ENCODE measurements around the gene CAPN2.
"Not testable (repeated sequence)": the region's sequence is repeated elsewhere in the genome, so short reads cannot be mapped to it uniquely, and the experiment has no call there.

The CAPN2 gene

DNA sequence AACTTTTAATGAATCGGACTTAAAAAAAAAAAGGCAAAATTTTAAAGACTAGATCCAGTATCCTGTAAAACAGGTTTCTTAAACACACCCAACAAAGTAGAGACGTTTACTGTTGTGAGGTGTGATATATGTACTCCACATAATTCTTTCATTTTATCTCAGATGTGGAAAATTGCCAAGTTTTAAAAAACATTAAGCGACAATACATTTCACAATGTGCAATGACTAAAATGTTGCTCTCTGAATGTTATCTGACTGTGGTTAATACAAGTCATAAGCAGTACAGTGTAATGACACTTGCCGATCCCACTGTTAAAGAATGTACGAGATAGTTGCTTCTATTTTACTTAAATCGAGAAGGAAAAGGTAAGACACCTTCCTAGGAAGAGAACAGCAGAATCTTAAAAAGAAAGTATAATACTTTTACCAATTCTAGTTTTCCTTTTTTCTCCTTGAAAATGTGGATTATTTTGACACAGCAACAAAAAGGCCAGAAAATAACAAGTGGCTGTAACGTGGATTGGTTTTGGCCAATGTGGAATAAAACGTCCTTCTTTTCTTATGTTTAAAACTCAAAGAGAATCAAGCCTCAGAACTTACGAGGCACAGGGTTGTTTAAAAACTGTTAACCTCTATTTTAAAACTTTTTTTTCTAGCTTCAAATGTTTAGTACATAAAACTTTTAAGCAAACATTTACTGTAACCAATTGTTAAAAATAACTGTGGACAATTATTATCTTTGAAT lies 82.0 kb downstream of the CAPN2 start:
- DNase-seq: no peak

DNA sequence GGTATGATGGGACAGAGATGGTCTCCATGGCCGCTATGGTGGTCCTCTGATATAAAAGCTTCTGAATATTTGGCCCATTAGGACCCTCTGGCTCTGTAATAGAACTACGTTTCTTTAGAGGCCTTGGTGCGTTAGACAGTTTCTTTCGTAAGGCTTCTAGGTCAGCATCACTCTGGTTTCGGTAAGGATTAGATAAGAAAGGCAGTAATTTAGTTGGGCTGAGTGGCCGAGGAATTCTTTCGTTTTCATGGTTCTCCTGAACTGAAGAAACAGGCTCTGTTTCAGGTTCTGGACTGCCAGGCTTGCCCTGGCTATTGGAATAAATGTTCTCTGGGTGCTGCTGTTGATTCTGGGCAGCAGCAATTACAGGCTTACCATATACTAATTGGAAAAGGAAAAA lies 83.9 kb downstream of the CAPN2 start:
- no peak for DNase-seq

DNA sequence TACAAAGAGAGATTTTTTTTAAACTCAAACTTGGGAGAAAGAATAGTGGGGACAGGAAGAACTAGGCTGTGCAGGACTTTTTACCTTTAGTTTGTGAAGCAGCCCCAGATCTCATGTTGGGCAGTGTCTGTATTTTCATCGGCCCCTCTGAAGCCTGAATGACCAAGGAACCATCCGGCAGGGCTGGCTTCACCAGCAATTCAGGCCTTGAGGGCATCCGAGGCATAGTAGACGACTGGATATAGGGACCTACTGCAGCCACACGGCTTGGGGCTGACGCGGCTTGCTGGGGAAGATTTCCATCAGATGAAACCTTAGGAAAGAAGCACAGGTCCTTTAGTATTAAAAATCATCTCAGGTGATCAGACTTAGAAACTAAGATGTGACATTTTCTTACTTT lies 89.7 kb downstream of the CAPN2 start:
- no peak for DNase-seq

DNA sequence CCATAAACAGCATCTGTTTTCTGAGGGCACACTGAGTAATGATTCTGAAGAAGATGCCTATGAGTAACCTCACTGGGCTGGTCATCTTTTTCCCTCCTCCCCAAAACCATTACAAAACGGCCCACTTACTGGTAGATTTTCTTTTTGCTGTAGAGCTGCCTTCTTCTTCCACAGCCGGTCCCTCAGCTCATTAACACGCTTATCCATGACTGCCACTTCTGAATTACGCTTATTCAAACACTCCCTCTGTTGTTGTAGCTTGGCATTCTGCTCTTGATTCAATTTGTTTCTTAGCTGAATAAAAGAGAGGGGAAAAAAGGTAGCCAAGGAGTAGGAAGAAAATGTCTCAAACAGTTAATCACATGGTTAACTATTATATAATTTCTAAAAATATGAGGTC lies 90.3 kb downstream of the CAPN2 start:
- DNase-seq: no peak

DNA sequence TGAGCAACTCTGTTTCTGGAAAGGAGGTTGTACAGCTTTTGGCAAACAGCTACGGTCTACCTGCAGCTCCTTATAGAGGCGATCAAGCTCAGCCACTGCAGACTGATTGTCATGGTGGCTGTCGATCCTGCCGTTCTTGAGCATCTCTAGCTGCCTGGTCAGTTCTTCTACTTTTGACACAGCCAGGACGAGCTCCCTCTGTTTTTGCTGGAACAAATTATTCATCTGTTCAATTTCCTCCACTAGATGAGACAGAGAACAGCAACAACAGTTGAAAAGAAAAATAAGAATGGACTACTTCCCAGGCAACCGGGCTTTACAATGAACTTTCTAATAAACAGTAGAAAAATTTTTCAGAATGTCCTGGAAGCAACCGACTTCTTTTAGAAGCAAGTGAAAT lies 90.9 kb downstream of the CAPN2 start:
- no peak for DNase-seq

DNA sequence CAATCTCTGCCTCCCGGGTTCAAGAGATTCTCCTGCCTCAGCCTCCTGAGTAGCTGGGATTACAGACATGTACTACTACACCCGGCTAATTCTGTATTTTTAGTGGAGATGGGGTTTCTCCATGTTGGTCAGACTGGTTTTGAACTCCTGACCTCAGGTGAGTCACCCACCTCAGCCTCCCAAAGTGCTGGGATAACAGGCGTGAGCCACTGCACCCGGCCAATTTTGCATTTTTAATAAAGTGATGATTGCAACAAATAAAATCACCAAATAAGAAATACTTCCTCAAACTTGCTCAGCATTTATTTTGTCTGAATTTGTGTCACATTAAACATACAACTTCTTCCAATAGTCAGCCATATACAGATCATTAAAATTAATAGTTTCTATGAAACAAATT lies 97.6 kb downstream of the CAPN2 start:
- not testable (repeated sequence) for DNase-seq

DNA sequence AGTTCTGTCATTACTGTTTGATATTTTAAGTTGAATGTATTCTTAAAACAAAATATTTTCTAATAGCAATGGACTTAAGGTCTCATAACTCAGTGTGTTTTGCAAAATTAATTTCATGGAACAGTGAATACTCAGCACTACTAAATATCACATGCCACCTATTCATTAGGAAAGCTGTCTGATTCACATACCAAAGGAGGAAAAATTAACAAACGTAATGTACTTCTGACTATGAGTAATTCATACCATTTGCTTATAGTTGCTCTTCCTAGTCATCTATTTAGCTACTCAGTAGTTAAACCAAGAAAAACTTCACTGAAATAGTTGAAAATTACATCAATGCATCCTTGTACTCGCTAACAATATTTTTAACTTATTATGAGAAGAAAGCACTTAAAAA lies 98.2 kb downstream of the CAPN2 start:
- no peak for DNase-seq

DNA sequence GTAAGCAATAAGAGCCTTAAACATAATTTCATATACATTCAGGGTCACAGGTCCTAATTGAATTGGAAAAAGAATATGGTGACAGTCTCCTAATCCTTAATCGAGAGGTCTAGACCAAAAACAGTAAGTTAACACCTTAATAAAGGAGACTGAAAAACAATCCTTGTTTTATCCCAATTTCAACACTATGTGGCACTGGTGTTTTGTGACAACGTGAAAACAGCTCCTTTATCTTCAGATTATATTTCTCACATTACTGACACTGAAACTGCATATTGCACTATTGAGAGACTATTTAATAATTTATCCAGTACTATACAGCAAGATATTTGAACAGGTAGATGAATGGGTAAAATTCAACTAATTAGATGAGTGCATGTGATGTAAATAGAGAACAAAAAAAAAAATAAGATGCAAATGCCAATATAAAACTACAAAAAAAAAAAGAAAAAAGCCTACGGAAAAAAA lies 99.3 kb downstream of the CAPN2 start:
- DNase-seq: no peak

DNA sequence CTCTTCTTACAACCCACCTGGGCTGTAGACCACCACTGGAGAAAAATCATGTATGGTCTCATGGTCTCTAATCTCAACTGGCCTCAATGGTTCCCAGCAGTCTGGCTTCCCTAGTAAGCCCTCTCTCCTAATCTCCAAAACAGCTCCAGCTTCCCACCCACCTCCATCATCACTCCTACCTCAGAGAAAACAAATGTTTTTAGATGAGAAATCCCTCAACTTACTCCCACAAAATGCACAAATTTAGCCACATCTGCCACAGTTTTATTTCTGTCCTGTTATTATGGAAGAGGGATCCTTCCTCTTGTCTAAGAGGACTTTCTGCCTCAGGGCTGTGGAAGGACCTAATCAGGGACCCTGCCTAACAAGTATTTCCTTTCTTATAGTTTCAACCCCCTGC lies 101.3 kb downstream of the CAPN2 start:
- no peak for DNase-seq

DNA sequence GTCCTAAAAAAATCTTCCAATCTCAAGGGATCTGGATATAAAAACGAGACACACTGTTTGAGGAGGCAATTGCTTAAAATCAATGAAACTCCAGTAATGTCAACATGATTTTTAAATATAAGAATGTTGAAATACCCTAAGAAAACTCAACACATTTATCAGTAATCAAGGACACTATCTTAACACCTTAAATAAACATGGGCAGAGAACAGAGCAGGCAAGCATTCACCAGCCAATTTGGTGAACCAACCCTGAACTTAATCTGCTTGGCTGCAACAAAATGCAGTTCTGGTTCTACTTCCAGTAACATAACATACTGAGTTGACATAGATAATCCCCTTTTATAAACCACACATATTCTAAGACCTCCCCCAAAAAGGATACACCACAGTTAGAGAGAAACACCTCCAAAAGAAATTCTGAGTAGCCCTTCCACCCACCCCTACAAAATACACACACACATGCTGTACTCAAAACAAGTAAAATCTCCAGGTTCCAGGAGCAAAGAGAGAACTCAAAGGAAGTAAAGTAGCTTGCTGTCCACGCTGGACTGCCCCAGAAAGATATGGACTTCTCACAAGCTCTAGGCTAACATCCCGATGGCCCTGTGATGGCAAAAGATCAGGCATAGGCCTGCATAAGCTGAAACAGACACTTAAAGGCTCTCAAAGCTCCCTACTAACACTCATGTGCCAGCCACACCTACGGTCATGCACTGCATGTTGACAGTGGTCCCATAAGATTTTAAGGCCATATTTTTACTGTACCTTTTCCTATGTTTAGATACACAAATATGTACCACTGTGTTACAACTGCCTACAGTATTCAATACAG lies 102.9 kb downstream of the CAPN2 start:
- DNase-seq: no peak

DNA sequence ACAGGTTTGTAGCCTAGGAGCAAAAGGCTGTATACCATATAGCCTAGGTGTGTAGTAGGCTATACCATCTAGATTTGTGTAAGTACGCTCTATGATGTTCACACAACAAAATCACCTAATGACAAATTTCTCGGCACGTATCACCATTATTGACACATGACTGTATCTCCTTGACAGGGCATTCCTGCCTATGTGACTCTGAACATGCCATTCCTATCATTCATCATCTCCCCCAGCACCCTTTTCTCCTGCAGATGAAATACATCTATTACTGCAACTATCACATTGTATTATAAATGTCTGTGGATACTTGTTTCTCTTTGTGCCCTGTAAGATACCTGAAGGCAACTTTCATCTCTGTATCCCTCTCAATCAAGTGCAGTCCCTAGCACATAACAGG lies 103.5 kb downstream of the CAPN2 start:
- no peak for DNase-seq

DNA sequence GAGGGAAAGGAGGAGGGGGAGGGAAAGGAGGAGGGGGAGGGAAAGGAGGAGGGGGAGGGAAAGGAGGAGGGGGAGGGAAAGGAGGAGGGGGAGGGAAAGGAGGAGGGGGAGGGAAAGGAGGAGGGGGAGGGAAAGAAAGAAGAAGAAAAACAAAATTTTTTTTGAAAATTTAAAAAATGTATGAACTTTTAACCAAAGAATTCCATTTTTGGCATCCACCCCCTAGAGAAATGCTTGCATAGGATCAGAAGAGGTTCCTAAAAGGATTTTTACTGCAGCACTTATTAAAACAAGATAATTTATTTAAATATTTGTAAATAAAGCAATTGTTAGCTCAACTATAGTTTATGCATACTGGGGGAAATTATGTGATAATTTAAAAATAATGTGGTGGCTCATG lies 104.9 kb downstream of the CAPN2 start:
- not testable (repeated sequence) for DNase-seq

DNA sequence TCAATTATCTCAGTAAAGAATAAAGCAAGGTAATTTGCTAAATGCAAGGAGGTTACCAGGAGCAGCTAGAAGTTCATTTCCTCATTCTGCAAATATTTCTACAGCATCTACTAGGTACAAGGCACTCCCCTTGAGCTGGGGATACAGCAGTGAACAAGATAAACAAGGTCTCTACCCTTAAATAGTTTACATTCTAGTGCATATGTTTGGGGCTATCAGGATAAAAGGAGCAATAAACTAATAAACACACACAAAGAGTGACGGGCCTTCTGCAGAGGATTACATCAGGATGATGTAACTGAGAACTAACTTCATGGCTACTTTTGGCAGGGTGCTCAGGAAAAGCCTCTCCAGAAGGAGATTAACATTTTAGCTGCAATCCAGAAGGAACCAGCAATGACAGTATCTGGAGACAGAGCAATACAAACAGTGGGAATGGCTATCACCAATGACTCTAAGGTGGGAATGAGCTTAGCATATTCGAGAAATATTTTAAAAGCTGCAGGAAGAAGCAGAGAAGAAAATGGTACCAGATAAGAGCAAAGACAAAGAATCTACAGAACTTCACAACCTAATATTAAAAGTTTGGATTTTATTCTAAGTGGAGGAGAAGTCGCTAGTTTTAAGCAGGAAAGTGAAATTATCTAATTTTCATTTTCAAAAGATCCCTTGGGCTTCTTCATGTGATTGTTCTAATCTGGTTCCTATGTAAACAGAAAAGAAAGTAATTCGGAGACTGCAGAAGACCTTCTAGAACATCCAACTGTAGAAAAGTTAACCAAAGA lies 107.6 kb downstream of the CAPN2 start:
- DNase-seq: no peak

DNA sequence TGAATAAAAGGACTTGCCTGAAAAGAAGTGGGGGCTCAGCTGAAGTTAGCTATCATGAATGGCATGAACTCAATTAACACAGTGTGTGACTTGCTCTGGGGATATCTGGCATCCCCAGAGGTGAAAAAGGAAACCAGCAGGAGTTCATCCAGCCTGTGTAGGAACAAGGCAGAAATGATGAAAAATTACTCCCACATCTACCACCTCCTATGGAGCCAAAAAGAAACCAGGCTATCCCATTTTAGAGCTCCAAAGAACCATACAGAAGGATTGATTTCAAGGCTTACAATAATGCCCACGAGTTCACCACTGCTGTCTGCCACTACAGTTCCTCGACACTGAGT lies 108.1 kb downstream of the CAPN2 start:
- DNase-seq: no peak

DNA sequence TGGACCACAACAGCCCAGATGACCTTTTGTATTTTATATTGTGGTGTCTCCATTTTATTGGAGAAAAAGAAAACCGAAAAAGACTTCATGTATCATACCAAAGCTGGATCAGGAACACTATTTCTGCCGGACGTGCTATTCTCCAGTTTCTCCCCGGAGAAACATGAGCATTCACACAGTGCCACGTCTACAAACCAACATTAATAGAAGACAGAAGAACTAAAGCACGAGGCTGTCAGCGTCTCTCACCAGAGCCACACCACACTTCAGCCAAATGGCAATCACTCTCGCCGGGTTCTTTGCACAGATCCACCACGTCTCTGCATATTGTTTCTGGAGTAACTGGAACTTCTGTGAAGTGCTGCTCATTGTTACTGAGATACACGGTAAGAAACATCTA lies 108.6 kb downstream of the CAPN2 start:
- no peak for DNase-seq

DNA sequence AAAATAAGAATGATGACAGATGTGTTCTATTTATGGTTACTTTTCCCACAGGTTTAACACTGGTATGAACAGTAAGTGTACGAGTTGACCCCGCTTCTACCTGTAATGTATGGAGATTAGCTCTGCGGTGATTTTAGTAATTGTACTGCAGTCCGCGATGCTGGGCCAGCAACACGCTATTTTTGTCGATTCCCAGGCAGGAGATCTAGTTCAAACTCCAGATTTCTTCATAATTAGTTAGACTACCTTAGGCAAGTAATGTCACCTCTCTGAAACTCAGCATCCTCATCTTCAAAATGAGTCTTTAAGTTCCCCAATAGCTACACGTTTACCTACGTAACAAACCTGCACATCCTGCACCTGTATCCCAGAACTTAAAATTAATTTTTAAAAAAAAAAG lies 111.9 kb downstream of the CAPN2 start:
- no peak for DNase-seq

DNA sequence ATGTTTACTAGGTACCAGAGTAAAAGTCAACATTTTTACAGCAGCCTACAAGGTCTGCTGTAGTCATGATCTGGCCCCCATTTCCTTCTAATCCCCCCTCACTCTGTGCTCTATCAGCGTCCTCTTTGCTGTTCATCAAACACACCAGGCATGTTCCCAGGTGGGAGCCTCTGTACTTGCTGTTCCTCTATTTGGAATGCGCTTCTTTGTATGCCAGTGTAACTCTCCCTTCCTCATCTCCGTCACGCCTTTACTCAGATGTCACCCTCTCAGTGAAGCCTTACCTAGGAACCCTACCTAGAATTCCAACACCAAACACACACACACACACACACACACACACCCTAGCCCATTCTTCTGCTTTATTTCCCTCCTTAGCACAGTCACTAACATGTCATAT lies 112.4 kb downstream of the CAPN2 start:
- DNase-seq: no peak

All from NCI-H1105 (cell line).